ENCODE data around the gene VASP. TPM values are rescaled to one million over a fixed set of nuclear protein-coding genes. Genes with fewer than 3 reads are reported as not detected.

The VASP gene
- total RNA-seq, 1 donor from 2014 or later = 155 TPM

DNA sequence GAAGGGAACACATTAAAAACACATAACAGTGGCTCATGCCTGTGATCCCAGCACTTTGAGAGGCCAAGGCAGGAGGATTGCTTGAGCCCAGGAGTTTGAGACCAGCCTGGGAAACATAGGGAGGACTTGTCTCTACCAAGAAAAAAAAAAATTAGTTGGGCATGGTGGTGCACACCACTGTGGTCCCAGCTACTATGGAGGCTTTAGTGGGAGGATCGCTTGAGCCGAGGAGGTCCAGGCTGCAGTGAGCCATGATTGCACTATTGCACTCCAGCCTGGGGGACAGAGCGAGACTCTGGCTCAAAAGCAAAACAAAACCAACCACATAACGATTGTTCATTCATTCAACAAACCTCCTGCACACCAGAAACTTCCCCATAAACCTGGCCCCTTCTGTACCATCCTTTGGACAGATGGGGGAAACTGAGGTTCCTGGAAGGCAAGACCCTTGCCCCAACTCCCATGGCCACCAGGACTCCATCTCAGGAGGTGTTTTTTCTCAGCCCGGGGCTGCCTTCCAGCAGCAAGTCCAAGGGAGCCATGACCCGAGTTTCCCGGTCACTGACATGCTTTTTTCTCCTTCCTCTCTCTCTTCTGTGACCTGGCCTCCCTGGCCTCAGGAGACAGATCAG, 35.2 kb upstream of the VASP start:
- peaks cover 26% of the 10 kb centered on the region for H3K4me1 ChIP-seq
- no peak for TF ChIP-seq CTCF (IDR thresholded peaks at IDR 0.05)

DNA sequence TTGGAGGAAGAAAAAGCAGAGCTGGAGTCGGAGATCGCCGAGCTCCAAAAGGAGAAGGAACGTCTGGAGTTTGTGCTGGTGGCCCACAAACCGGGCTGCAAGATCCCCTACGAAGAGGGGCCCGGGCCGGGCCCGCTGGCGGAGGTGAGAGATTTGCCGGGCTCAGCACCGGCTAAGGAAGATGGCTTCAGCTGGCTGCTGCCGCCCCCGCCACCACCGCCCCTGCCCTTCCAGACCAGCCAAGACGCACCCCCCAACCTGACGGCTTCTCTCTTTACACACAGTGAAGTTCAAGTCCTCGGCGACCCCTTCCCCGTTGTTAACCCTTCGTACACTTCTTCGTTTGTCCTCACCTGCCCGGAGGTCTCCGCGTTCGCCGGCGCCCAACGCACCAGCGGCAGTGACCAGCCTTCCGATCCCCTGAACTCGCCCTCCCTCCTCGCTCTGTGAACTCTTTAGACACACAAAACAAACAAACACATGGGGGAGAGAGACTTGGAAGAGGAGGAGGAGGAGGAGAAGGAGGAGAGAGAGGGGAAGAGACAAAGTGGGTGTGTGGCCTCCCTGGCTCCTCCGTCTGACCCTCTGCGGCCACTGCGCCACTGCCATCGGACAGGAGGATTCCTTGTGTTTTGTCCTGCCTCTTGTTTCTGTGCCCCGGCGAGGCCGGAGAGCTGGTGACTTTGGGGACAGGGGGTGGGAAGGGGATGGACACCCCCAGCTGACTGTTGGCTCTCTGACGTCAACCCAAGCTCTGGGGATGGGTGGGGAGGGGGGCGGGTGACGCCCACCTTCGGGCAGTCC, 34.5 kb upstream of the VASP start:
- Histone ChIP-seq H3K36me3 (no peaks in the 10 kb centered on the region), H3K4me1 (peaks cover 23% of the 10 kb centered on the region), H3K27ac (no peak overlapping the region), H3K9me3 (no peaks in the 10 kb centered on the region), H3K27me3 (peaks cover 9% of the 10 kb centered on the region), H3K4me3 (no peak overlapping the region)
- ATAC-seq = no peak
- DNase-seq = no peak
- intact Hi-C loops (cut with DNase I) = no loop called here
- no peak for TF ChIP-seq CTCF (IDR thresholded peaks at IDR 0.05)

More for the DNA sequence above, 35.2 kb upstream of the VASP start:
- no peaks in the 10 kb centered on the region for H3K9me3 ChIP-seq
- intact Hi-C loops (cut with DNase I) = no loop called here
- H3K27ac ChIP-seq = no peak overlapping the region
- DNase-seq (no peak), ATAC-seq (no peak)
- no peaks in the 10 kb centered on the region for H3K36me3 ChIP-seq
- H3K27me3 ChIP-seq = peaks cover 9% of the 10 kb centered on the region
- H3K4me3 ChIP-seq = no peak overlapping the region

DNA sequence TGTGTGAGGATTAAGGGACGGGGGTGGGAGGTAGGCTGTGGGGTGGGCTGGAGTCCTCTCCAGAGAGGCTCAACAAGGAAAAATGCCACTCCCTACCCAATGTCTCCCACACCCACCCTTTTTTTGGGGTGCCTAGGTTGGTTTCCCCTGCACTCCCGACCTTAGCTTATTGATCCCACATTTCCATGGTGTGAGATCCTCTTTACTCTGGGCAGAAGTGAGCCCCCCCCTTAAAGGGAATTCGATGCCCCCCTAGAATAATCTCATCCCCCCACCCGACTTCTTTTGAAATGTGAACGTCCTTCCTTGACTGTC, 34.0 kb upstream of the VASP start:
- peaks cover 23% of the 10 kb centered on the region for H3K4me1 ChIP-seq
- no peaks in the 10 kb centered on the region for H3K9me3 ChIP-seq
- no peak for TF ChIP-seq CTCF (IDR thresholded peaks at IDR 0.05)
- intact Hi-C loops (cut with DNase I) = no loop called here
- no peak overlapping the region for H3K4me3 ChIP-seq
- DNase-seq (no peak), ATAC-seq (no peak)
- H3K27me3 ChIP-seq = peaks cover 9% of the 10 kb centered on the region
- no peaks in the 10 kb centered on the region for H3K36me3 ChIP-seq
- H3K27ac ChIP-seq = no peak overlapping the region

DNA sequence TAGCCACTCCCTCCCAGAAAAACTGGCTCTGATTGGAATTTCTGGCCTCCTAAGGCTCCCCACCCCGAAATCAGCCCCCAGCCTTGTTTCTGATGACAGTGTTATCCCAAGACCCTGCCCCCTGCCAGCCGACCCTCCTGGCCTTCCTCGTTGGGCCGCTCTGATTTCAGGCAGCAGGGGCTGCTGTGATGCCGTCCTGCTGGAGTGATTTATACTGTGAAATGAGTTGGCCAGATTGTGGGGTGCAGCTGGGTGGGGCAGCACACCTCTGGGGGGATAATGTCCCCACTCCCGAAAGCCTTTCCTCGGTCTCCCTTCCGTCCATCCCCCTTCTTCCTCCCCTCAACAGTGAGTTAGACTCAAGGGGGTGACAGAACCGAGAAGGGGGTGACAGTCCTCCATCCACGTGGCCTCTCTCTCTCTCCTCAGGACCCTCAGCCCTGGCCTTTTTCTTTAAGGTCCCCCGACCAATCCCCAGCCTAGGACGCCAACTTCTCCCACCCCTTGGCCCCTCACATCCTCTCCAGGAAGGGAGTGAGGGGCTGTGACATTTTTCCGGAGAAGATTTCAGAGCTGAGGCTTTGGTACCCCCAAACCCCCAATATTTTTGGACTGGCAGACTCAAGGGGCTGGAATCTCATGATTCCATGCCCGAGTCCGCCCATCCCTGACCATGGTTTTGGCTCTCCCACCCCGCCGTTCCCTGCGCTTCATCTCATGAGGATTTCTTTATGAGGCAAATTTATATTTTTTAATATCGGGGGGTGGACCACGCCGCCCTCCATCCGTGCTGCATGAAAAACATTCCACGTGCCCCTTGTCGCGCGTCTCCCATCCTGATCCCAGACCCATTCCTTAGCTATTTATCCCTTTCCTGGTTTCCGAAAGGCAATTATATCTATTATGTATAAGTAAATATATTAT, 33.3 kb upstream of the VASP start:
- DNase-seq = no peak
- Histone ChIP-seq H3K36me3 (no peaks in the 10 kb centered on the region), H3K27me3 (peaks cover 9% of the 10 kb centered on the region), H3K4me1 (peaks cover 18% of the 10 kb centered on the region), H3K4me3 (no peak overlapping the region), H3K27ac (no peak overlapping the region), H3K9me3 (no peaks in the 10 kb centered on the region)
- intact Hi-C loops (cut with DNase I) = no loop called here
- no peak for TF ChIP-seq CTCF (IDR thresholded peaks at IDR 0.05)
- ATAC-seq = no peak

GRCh38 chr19:45474606-45475521, 32.4 kb upstream of the VASP start:
- ATAC-seq = no peak
- no peak overlapping the region for H3K27ac ChIP-seq
- H3K27me3 ChIP-seq = peaks cover 9% of the 10 kb centered on the region
- peaks cover 15% of the 10 kb centered on the region for H3K4me1 ChIP-seq
- no peak overlapping the region for H3K4me3 ChIP-seq
- H3K9me3 ChIP-seq = no peaks in the 10 kb centered on the region
- intact Hi-C loops (cut with DNase I) = no loop called here
- no peak for TF ChIP-seq CTCF (IDR thresholded peaks at IDR 0.05)
- no peaks in the 10 kb centered on the region for H3K36me3 ChIP-seq
- DNase-seq = no peak

Data from upper lobe of right lung (tissue), 1 donor.